Testis (tissue), 5 donors: ENCODE results near the gene DPP10. TPM values are rescaled to one million over a fixed set of nuclear protein-coding genes. Genes with fewer than 3 reads are reported as not detected.
"Not testable (repeated sequence)": the region's sequence is repeated elsewhere in the genome, so short reads cannot be mapped to it uniquely, and the experiment has no call there.

Source experiments
- DNase-seq: peaks from one replicate; pipeline ENCODE4 v3.0.0-alpha.2; 2019
- H3K27ac ChIP-seq, 2 donors: fragments of 200-600 bp; sonication (generic); one replicate each; pipeline ENCODE4 v1.5.1; 2019
- H3K27me3 ChIP-seq: fragments of 200-600 bp; sonication (generic); one replicate; pipeline ENCODE4 v1.5.1; 2019
- H3K36me3 ChIP-seq: fragments of 200-600 bp; sonication (generic); one replicate; pipeline ENCODE4 v1.5.1; 2017; ENCODE audit warnings: low read depth; ENCODE audit errors: missing control alignments
- H3K4me1 ChIP-seq: fragments of 200-600 bp; sonication (generic); one replicate; pipeline ENCODE4 v1.5.1; 2019
- H3K4me3 ChIP-seq, 2 donors: fragments of 200-600 bp; sonication (generic); one replicate each; pipeline ENCODE4 v1.5.1; 2017 to 2019
- H3K9me3 ChIP-seq: fragments of 200-600 bp; sonication (generic); one replicate; pipeline ENCODE4 v1.5.1; 2017
- CTCF ChIP-seq, 3 experiments: fragments of 450-650 bp in 2 of 3; fragments of 200-600 bp in 1 of 3; sonication (generic) in 1 of 3; IDR thresholded peaks; one replicate each; pipeline ENCODE4 v1.5.1; 2016 to 2019; ENCODE audit warnings: antibody characterized with exemption in 3 of 3, mild to moderate bottlenecking in 2 of 3, moderate library complexity in 1 of 3
- POLR2A ChIP-seq: fragments of 450-650 bp; IDR thresholded peaks from one replicate; pipeline ENCODE4 v1.6.1; 2017; ENCODE audit warnings: antibody characterized with exemption, mild to moderate bottlenecking, moderate library complexity
- WGBS, 2 donors: methylation state at CpG; one replicate each; pipeline ENCODE4 v1.1.5; 2018; 5-methylcytosine and 5-hydroxymethylcytosine counted together
- intact Hi-C: fragments of 100-400 bp; cut with DNase I; formaldehyde crosslinking; loops from one replicate; pipeline ENCODE4 v1.15.1; 2023; ENCODE audit warnings: low total_unique reads
- long read RNA-seq, 2 donors: transcript quantifications; one replicate each; lab custom pipeline, GENCODE V29; 2026
- polyA plus RNA-seq: library from polyadenylated mRNA; stranded (reverse); fragments of 350-450 nt; fragmentation: Illumina TruSeq; extraction: RNeasy Lipid Tissue Mini Kit (QIAGEN cat#74804); gene quantifications from one replicate; pipeline ENCODE4 v1.2.3, GENCODE V29; 2014; ENCODE audit warnings: low read depth, low replicate concordance; ENCODE audit not compliant: insufficient read depth
- total RNA-seq, 2 donors: library from RNA; depleted of rRNA; stranded (reverse); fragments of >200 nt; gene quantifications; one replicate each; pipeline ENCODE4 v1.2.3, GENCODE V29; 2016

The DPP10 gene
- 1 to 10 TPM; 6.7 TPM for total RNA-seq
- 1.7 TPM for polyA plus RNA-seq
- long read RNA-seq, donor 1: 0 reads
- long read RNA-seq, donor 2, partial matches to known transcripts: 0 of 6 reads
- long read RNA-seq, donor 2, other reads (novel, unspliced or antisense): 6 of 6 reads

- Histone ChIP-seq H3K4me1 (no peaks in the 10 kb centered on the region), H3K36me3 (no peaks in the 10 kb centered on the region), H3K9me3 (no peaks in the 10 kb centered on the region), H3K4me3 (no peak within 1 kb of the TSS), H3K27me3 (no peaks in the 10 kb centered on the region), H3K27ac (no peak within 1 kb of the TSS)
- intact Hi-C loops: no loop called here
- no peak for TF ChIP-seq CTCF (IDR thresholded peaks at IDR 0.05)
- TF ChIP-seq POLR2A: no peak
- WGBS, 2 donors: 0 to 4% methylated on average over 5 of the region's 5 CpGs
- peak; percentile 39 for DNase-seq
Observed at GRCh38 chr2:114442510-114442909, at the start of gene DPP10. DPP10 (plus strand) TSS chr2:114442641.

GRCh38 chr2:114400890-114401289, 41.6 kb upstream of the DPP10 start:
- TF ChIP-seq POLR2A: no peak
- no peak for TF ChIP-seq CTCF (IDR thresholded peaks at IDR 0.05)
- intact Hi-C loops: no loop called here
- no peaks in the 10 kb centered on the region for H3K27me3 ChIP-seq
- no peak for DNase-seq
- no peak overlapping the region for H3K27ac ChIP-seq
- H3K36me3 ChIP-seq: no peaks in the 10 kb centered on the region
- 63 to 69% methylated on average over 3 of the region's 3 CpGs for WGBS, 2 donors
- no peaks in the 10 kb centered on the region for H3K9me3 ChIP-seq
- H3K4me1 ChIP-seq: no peaks in the 10 kb centered on the region
- no peak overlapping the region for H3K4me3 ChIP-seq

- intact Hi-C loops: no loop called here
- WGBS, 2 donors: 57 to 65% methylated on average over 10 of the region's 10 CpGs
- H3K36me3 ChIP-seq: no peaks in the 10 kb centered on the region
Observed at GRCh38 chr2:114405247-114406116, 37.0 kb upstream of the DPP10 start.

GRCh38 chr2:114406347-114406746, 36.1 kb upstream of the DPP10 start:
- no peaks in the 10 kb centered on the region for H3K4me1 ChIP-seq
- no peaks in the 10 kb centered on the region for H3K9me3 ChIP-seq
- H3K4me3 ChIP-seq: no peak overlapping the region
- 66 to 84% methylated on average over 2 of the region's 2 CpGs for WGBS, 2 donors
- intact Hi-C loops: no loop called here
- H3K27me3 ChIP-seq: no peaks in the 10 kb centered on the region
- H3K27ac ChIP-seq: no peak overlapping the region
- DNase-seq: no peak
- H3K36me3 ChIP-seq: no peaks in the 10 kb centered on the region
- TF ChIP-seq CTCF (IDR thresholded peaks at IDR 0.05): no peak
- TF ChIP-seq POLR2A: no peak

More at GRCh38 chr2:114405247-114406116, 37.0 kb upstream of the DPP10 start:
- Histone ChIP-seq H3K9me3 (no peaks in the 10 kb centered on the region), H3K4me3 (no peak overlapping the region), H3K27me3 (no peaks in the 10 kb centered on the region), H3K4me1 (no peaks in the 10 kb centered on the region), H3K27ac (no peak overlapping the region)
- TF ChIP-seq POLR2A: no peak
- no peak for DNase-seq

GRCh38 chr2:114407353-114407752, 35.1 kb upstream of the DPP10 start:
- H3K9me3 ChIP-seq, H3K27me3 ChIP-seq, intact Hi-C loops, DNase-seq, H3K36me3 ChIP-seq, H3K4me1 ChIP-seq, H3K4me3 ChIP-seq, H3K27ac ChIP-seq: not testable (repeated sequence)
- WGBS, 2 donors: 94 to 96% methylated on average over 2 to 5 of the region's 5 CpGs
